Measurements from ENCODE around the gene DOCK9. TPM values are rescaled to one million over a fixed set of nuclear protein-coding genes. Genes with fewer than 3 reads are reported as not detected.

The DOCK9 gene
- total RNA-seq, 4 donors from 2014 or later = 121 to 240 (median 200) TPM

GRCh38 chr13:98880677-98881076 lies 97.2 kb downstream of the DOCK9 start:
- no peak overlapping the region for H3K27ac ChIP-seq
- H3K9me3 ChIP-seq = no peaks in the 10 kb centered on the region
- WGBS = 90% methylated on average over 2 of the region's 2 CpGs
- H3K27me3 ChIP-seq = no peaks in the 10 kb centered on the region
- no peak for DNase-seq (ENCODE audit: low spot score in 2 of 2)
- TF ChIP-seq EP300 (IDR thresholded peaks at IDR 0.05) = no peak
- TF ChIP-seq CTCF (IDR thresholded peaks at IDR 0.05) = no peak
- no peak for TF ChIP-seq POLR2AphosphoS5 (IDR thresholded peaks at IDR 0.05)
- TF ChIP-seq POLR2A (IDR thresholded peaks at IDR 0.05) = no peak
- H3K36me3 ChIP-seq = peaks cover 94% of the 10 kb centered on the region
- no peak overlapping the region for H3K4me3 ChIP-seq
- peaks cover 7% of the 10 kb centered on the region for H3K4me1 ChIP-seq

- TF ChIP-seq POLR2AphosphoS5 (IDR thresholded peaks at IDR 0.05) (no peak), EP300 (IDR thresholded peaks at IDR 0.05) (no peak)
- no peaks in the 10 kb centered on the region for H3K27me3 ChIP-seq
- peaks cover 93% of the 10 kb centered on the region for H3K36me3 ChIP-seq
- no peak overlapping the region for H3K4me3 ChIP-seq
- peaks cover 7% of the 10 kb centered on the region for H3K4me1 ChIP-seq
- DNase-seq (ENCODE audit: low spot score in 2 of 2) = no peak
- WGBS = 69% methylated on average over 6 of the region's 6 CpGs
- H3K9me3 ChIP-seq = no peaks in the 10 kb centered on the region
- no peak overlapping the region for H3K27ac ChIP-seq
These were observed 97.9 kb downstream of the DOCK9 start for GRCh38 chr13:98879957-98880356.

GRCh38 chr13:98879127-98879520 lies 98.7 kb downstream of the DOCK9 start:
- 65% methylated on average over 4 of the region's 4 CpGs for WGBS
- Histone ChIP-seq H3K9me3 (no peaks in the 10 kb centered on the region), H3K27me3 (no peaks in the 10 kb centered on the region), H3K4me1 (peaks cover 7% of the 10 kb centered on the region), H3K27ac (no peak overlapping the region), H3K4me3 (no peak overlapping the region), H3K36me3 (peaks cover 88% of the 10 kb centered on the region)
- no peak for DNase-seq (ENCODE audit: low spot score in 2 of 2)
- TF ChIP-seq POLR2AphosphoS5 (IDR thresholded peaks at IDR 0.05) = no peak
- TF ChIP-seq EP300 (IDR thresholded peaks at IDR 0.05) = no peak
- TF ChIP-seq CTCF (IDR thresholded peaks at IDR 0.05) = no peak
- TF ChIP-seq POLR2A (IDR thresholded peaks at IDR 0.05) = no peak

GRCh38 chr13:98878486-98879126 lies 99.3 kb downstream of the DOCK9 start:
- Histone ChIP-seq H3K4me3 (no peak overlapping the region), H3K27me3 (no peaks in the 10 kb centered on the region), H3K9me3 (peaks cover 2% of the 10 kb centered on the region), H3K4me1 (peaks cover 7% of the 10 kb centered on the region), H3K36me3 (peaks cover 87% of the 10 kb centered on the region), H3K27ac (no peak overlapping the region)
- DNase-seq (ENCODE audit: low spot score in 2 of 2) = no peak
- 37% methylated on average over 5 of the region's 5 CpGs for WGBS
- TF ChIP-seq POLR2A (IDR thresholded peaks at IDR 0.05) (no peak), EP300 (IDR thresholded peaks at IDR 0.05) (no peak), CTCF (IDR thresholded peaks at IDR 0.05) (no peak), POLR2AphosphoS5 (IDR thresholded peaks at IDR 0.05) (no peak)

- no peak for TF ChIP-seq POLR2AphosphoS5 (IDR thresholded peaks at IDR 0.05)
- no peak for TF ChIP-seq CTCF (IDR thresholded peaks at IDR 0.05)
- Histone ChIP-seq H3K4me1 (peaks cover 7% of the 10 kb centered on the region), H3K27ac (no peak overlapping the region), H3K4me3 (no peak overlapping the region), H3K27me3 (no peaks in the 10 kb centered on the region), H3K9me3 (peaks cover 7% of the 10 kb centered on the region), H3K36me3 (peaks cover 87% of the 10 kb centered on the region)
- DNase-seq (ENCODE audit: low spot score in 2 of 2) = no peak
- 99% methylated on average over 4 of the region's 4 CpGs for WGBS
These were observed 99.9 kb downstream of the DOCK9 start for GRCh38 chr13:98877936-98878335.

- H3K27me3 ChIP-seq = no peaks in the 10 kb centered on the region
- peaks cover 7% of the 10 kb centered on the region for H3K4me1 ChIP-seq
- peaks cover 87% of the 10 kb centered on the region for H3K36me3 ChIP-seq
- no peak overlapping the region for H3K27ac ChIP-seq
- 92% methylated on average over 3 of the region's 3 CpGs for WGBS
- TF ChIP-seq POLR2A (IDR thresholded peaks at IDR 0.05) = no peak
- TF ChIP-seq POLR2AphosphoS5 (IDR thresholded peaks at IDR 0.05) = no peak
- TF ChIP-seq EP300 (IDR thresholded peaks at IDR 0.05) = no peak
- no peak for TF ChIP-seq CTCF (IDR thresholded peaks at IDR 0.05)
- no peak for DNase-seq (ENCODE audit: low spot score in 2 of 2)
- peaks cover 7% of the 10 kb centered on the region for H3K9me3 ChIP-seq
- no peak overlapping the region for H3K4me3 ChIP-seq
These were observed 100.4 kb downstream of the DOCK9 start for GRCh38 chr13:98877466-98877865.

Measured in suprapubic skin (tissue), 4 donors.